GM23338 (cell line): Measurements from ENCODE around the gene TTC23.

Experiments
- EZH2 ChIP-seq: fragments of 200-600 bp; sonication (generic); IDR thresholded peaks from one replicate; pipeline ENCODE4 v1.8.0; 2017; ENCODE audit warnings: antibody characterized with exemption, mild to moderate bottlenecking, low read depth; ENCODE audit not compliant: unreplicated experiment
- EZH2phosphoT487 ChIP-seq: fragments of 200-600 bp; sonication (generic); IDR thresholded peaks from one replicate; pipeline ENCODE4 v1.8.1; 2018; ENCODE audit warnings: antibody characterized with exemption; ENCODE audit not compliant: unreplicated experiment
- POLR2AphosphoS5 ChIP-seq: IDR thresholded peaks from 2 replicates; pipeline ENCODE4 v1.6.1; 2016; ENCODE audit warnings: antibody characterized with exemption, low read depth
- ZNF331 ChIP-seq: fragments of 250-450 bp; sonication (Bioruptor Pico); IDR thresholded peaks from 2 replicates; pipeline ENCODE4 v1.5.0; 2020; ENCODE audit warnings: low read depth, mild to moderate bottlenecking, moderate library complexity
- TF ChIP-seq, protein P1 (sequence below), 2 experiments: fragments of 200-600 bp in 1 of 2; sonication (generic) in 1 of 2; conservative IDR thresholded peaks; 2 replicates each; pipeline versions ENCODE4 v1.5.1 to v1.6.1; 2016 to 2017; ENCODE audit warnings: antibody characterized with exemption in 2 of 2, low read depth in 2 of 2, mild to moderate bottlenecking in 2 of 2, moderate library complexity in 1 of 2
- TF ChIP-seq, protein P2 (sequence below): IDR thresholded peaks from one replicate; pipeline ENCODE4 v1.6.1; 2018; ENCODE audit warnings: antibody characterized with exemption; ENCODE audit not compliant: unreplicated experiment
- TF ChIP-seq, protein P3 (sequence below): IDR thresholded peaks from 2 replicates; pipeline ENCODE4 v1.6.1; 2016; ENCODE audit warnings: antibody characterized with exemption

DNA sequence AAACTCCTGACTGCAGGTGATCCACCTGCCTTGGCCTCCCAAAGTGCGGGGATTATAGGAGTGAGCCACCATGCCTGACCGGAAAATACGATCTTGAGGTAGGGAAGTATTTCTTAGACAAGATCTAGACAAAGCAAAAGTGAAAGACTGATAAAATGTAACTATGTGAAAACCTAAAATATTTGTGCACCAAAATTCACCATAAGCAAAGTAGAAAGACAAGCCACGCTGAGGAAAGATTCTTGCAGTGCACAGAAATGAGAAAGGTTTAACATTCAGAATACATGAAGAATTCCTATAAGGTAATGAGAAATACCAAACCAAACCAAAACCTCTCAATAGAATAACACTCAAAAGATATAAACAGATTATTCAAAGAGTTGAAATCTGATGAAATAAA is 108.8 kb downstream of the TTC23 start:
- no peak for TF ChIP-seq EZH2phosphoT487
- TF ChIP-seq, protein P1, sequence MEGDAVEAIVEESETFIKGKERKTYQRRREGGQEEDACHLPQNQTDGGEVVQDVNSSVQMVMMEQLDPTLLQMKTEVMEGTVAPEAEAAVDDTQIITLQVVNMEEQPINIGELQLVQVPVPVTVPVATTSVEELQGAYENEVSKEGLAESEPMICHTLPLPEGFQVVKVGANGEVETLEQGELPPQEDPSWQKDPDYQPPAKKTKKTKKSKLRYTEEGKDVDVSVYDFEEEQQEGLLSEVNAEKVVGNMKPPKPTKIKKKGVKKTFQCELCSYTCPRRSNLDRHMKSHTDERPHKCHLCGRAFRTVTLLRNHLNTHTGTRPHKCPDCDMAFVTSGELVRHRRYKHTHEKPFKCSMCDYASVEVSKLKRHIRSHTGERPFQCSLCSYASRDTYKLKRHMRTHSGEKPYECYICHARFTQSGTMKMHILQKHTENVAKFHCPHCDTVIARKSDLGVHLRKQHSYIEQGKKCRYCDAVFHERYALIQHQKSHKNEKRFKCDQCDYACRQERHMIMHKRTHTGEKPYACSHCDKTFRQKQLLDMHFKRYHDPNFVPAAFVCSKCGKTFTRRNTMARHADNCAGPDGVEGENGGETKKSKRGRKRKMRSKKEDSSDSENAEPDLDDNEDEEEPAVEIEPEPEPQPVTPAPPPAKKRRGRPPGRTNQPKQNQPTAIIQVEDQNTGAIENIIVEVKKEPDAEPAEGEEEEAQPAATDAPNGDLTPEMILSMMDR (conservative IDR thresholded peaks at IDR 0.05; ENCODE audit: low read depth in 2 of 2): no peak
- no peak for TF ChIP-seq POLR2AphosphoS5
- TF ChIP-seq, protein P2, sequence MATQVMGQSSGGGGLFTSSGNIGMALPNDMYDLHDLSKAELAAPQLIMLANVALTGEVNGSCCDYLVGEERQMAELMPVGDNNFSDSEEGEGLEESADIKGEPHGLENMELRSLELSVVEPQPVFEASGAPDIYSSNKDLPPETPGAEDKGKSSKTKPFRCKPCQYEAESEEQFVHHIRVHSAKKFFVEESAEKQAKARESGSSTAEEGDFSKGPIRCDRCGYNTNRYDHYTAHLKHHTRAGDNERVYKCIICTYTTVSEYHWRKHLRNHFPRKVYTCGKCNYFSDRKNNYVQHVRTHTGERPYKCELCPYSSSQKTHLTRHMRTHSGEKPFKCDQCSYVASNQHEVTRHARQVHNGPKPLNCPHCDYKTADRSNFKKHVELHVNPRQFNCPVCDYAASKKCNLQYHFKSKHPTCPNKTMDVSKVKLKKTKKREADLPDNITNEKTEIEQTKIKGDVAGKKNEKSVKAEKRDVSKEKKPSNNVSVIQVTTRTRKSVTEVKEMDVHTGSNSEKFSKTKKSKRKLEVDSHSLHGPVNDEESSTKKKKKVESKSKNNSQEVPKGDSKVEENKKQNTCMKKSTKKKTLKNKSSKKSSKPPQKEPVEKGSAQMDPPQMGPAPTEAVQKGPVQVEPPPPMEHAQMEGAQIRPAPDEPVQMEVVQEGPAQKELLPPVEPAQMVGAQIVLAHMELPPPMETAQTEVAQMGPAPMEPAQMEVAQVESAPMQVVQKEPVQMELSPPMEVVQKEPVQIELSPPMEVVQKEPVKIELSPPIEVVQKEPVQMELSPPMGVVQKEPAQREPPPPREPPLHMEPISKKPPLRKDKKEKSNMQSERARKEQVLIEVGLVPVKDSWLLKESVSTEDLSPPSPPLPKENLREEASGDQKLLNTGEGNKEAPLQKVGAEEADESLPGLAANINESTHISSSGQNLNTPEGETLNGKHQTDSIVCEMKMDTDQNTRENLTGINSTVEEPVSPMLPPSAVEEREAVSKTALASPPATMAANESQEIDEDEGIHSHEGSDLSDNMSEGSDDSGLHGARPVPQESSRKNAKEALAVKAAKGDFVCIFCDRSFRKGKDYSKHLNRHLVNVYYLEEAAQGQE: no peak
- no peak for TF ChIP-seq ZNF331
- TF ChIP-seq EZH2: no peak
- TF ChIP-seq, protein P3, sequence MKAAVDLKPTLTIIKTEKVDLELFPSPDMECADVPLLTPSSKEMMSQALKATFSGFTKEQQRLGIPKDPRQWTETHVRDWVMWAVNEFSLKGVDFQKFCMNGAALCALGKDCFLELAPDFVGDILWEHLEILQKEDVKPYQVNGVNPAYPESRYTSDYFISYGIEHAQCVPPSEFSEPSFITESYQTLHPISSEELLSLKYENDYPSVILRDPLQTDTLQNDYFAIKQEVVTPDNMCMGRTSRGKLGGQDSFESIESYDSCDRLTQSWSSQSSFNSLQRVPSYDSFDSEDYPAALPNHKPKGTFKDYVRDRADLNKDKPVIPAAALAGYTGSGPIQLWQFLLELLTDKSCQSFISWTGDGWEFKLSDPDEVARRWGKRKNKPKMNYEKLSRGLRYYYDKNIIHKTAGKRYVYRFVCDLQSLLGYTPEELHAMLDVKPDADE: no peak
